HG03558 (cell line): Measurements from ENCODE around the gene SMIM14.
A peak's percentile ranks its signal among the peaks of the same experiment; 100 is the strongest.
"Not testable (repeated sequence)": the region's sequence is repeated elsewhere in the genome, so short reads cannot be mapped to it uniquely, and the experiment has no call there.

ENCODE experiments used
- ATAC-seq: cut with Tn5 transposase; IDR thresholded peaks from one replicate; pipeline ENCODE4 v1.9.1; 2021; ENCODE audit warnings: moderate number of reproducible peaks; ENCODE audit not compliant: unreplicated experiment; ENCODE audit errors: extremely low read depth

SMIM14 gene

GRCh38 chr4:39638354-39639239, at the start of gene SMIM14:
Gene SMIM14 (minus strand): TSS chr4:39638865. CDS start chr4:39605145, 33,720 bp downstream.
- peak; percentile 48 for ATAC-seq

- no peak for ATAC-seq
Observed at GRCh38 chr4:39687014-39687413, 48.3 kb upstream of the SMIM14 start.

- no peak for ATAC-seq
Observed at GRCh38 chr4:39685990-39686389, 47.3 kb upstream of the SMIM14 start.

GRCh38 chr4:39682138-39682537, 43.5 kb upstream of the SMIM14 start:
- peak; percentile 58 for ATAC-seq

- not testable (repeated sequence) for ATAC-seq
Observed at GRCh38 chr4:39681003-39681402, 42.3 kb upstream of the SMIM14 start.

- ATAC-seq: not testable (repeated sequence)
Observed at GRCh38 chr4:39675681-39676080, 37.0 kb upstream of the SMIM14 start.

- not testable (repeated sequence) for ATAC-seq
Observed at GRCh38 chr4:39670296-39670695, 31.6 kb upstream of the SMIM14 start.

- ATAC-seq: no peak
Observed at GRCh38 chr4:39668887-39669286, 30.2 kb upstream of the SMIM14 start.

GRCh38 chr4:39667706-39668105, 29.0 kb upstream of the SMIM14 start:
- no peak for ATAC-seq

- ATAC-seq: no peak
Observed at GRCh38 chr4:39664828-39665731, 26.4 kb upstream of the SMIM14 start.

- no peak for ATAC-seq
Observed at GRCh38 chr4:39662683-39663082, 24.0 kb upstream of the SMIM14 start.

GRCh38 chr4:39660757-39661156, 22.1 kb upstream of the SMIM14 start:
- ATAC-seq: no peak

- no peak for ATAC-seq
Observed at GRCh38 chr4:39660045-39660444, 21.4 kb upstream of the SMIM14 start.

- no peak for ATAC-seq
Observed at GRCh38 chr4:39658756-39659155, 20.1 kb upstream of the SMIM14 start.

- no peak for ATAC-seq
Observed at GRCh38 chr4:39657465-39657864, 18.8 kb upstream of the SMIM14 start.

- not testable (repeated sequence) for ATAC-seq
Observed at GRCh38 chr4:39656638-39657037, 18.0 kb upstream of the SMIM14 start.

- ATAC-seq: no peak
Observed at GRCh38 chr4:39655876-39656275, 17.2 kb upstream of the SMIM14 start.

- ATAC-seq: no peak
Observed at GRCh38 chr4:39655211-39655610, 16.5 kb upstream of the SMIM14 start.

GRCh38 chr4:39651586-39651985, 12.9 kb upstream of the SMIM14 start:
- not testable (repeated sequence) for ATAC-seq

- no peak for ATAC-seq
Observed at GRCh38 chr4:39649639-39650265, 11.1 kb upstream of the SMIM14 start.
